Measurements from ENCODE around the gene SAMD10. TPM values are rescaled to one million over a fixed set of nuclear protein-coding genes. Genes with fewer than 3 reads are reported as not detected.
"Not testable (repeated sequence)": the region's sequence is repeated elsewhere in the genome, so short reads cannot be mapped to it uniquely, and the experiment has no call there.

The SAMD10 gene
- total RNA-seq, 2 donors from 2014 or later: 5.8 to 9.5 TPM

- intact Hi-C loops (cut with DNase I, micrococcal nuclease): no loop called here
- DNase-seq (no peak), ATAC-seq (no peak)
Measured at GRCh38 chr20:64005394-64005793, 26.0 kb upstream of the SAMD10 start.

- ATAC-seq: peak; percentile 49
- intact Hi-C loops (cut with DNase I, micrococcal nuclease): no loop called here
Measured at GRCh38 chr20:64003960-64004725, 24.7 kb upstream of the SAMD10 start.

GRCh38 chr20:64001607-64002011, 22.2 kb upstream of the SAMD10 start:
- DNase-seq (no peak), ATAC-seq (peak; percentile 45)
- intact Hi-C loops (cut with DNase I, micrococcal nuclease): no loop called here

More at GRCh38 chr20:64003960-64004725, 24.7 kb upstream of the SAMD10 start:
- DNase-seq: no peak

DNA sequence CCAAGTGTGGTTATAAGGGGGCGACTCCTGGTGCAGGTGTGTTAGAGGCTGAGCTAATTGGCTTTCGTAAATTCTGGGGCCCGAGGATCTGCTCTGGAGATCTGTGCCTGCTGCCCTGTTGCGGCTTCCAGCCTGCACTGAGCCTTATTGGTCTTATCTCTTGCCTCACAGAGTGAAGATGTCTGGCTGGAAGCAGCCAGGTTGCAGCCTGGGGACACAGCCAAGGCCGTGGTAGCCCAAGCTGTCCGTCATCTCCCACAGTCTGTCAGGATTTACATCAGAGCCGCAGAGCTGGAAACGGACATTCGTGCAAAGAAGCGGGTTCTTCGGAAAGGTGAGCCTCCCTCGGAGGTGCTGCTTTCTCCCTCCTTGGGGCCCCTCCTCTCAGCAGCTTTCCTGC, 21.5 kb upstream of the SAMD10 start:
- intact Hi-C loops (cut with DNase I, micrococcal nuclease): no loop called here
- no peak for DNase-seq
- ATAC-seq: no peak

DNA sequence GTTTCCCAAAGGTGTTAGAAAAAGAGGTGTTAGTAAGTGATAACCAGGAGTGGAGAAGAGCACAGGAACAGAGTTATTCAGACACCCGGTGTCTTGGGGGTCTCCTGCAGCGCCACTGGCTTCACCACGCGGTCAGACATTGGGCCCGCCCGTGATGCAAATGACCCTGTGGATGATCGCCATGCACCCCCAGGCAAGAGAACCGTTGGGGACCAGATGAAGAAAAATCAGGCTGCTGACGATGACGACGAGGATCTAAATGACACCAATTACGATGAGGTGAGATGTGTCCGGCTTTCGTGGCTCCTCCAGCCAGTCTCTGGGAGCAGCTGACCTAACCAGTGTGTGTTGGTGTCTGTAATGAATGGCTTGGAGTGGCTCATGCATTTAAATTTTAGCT, 3.5 kb upstream of the SAMD10 start:
- DNase-seq (no peak), ATAC-seq (no peak)
- intact Hi-C loops (cut with DNase I, micrococcal nuclease): no loop called here

- ATAC-seq (peak; percentile 89), DNase-seq (peak; percentile 95 to 97)
- intact Hi-C loops (cut with DNase I, micrococcal nuclease): no loop called here
Measured at GRCh38 chr20:63980806-63981728, 1.6 kb upstream of the SAMD10 start, which contains the start of gene PRPF6. Gene PRPF6, plus strand, starts transcription at chr20:63981132. Its CDS starts 114 bp downstream, at chr20:63981246.

GRCh38 chr20:63980317-63980805, 919 bp upstream of the SAMD10 start:
- intact Hi-C loops (cut with DNase I, micrococcal nuclease): no loop called here
- no peak for DNase-seq
- ATAC-seq: no peak

- intact Hi-C loops (cut with DNase I, micrococcal nuclease): loop anchor here (10.0 kb wide), 2 partner anchors 74 to 444 kb away; partner anchors contain the start of gene PTK6 (in 1 of the 2)
- no peak for ATAC-seq
- DNase-seq: no peak
Measured at GRCh38 chr20:63979229-63979556, 249 bp downstream of the SAMD10 start.

DNA sequence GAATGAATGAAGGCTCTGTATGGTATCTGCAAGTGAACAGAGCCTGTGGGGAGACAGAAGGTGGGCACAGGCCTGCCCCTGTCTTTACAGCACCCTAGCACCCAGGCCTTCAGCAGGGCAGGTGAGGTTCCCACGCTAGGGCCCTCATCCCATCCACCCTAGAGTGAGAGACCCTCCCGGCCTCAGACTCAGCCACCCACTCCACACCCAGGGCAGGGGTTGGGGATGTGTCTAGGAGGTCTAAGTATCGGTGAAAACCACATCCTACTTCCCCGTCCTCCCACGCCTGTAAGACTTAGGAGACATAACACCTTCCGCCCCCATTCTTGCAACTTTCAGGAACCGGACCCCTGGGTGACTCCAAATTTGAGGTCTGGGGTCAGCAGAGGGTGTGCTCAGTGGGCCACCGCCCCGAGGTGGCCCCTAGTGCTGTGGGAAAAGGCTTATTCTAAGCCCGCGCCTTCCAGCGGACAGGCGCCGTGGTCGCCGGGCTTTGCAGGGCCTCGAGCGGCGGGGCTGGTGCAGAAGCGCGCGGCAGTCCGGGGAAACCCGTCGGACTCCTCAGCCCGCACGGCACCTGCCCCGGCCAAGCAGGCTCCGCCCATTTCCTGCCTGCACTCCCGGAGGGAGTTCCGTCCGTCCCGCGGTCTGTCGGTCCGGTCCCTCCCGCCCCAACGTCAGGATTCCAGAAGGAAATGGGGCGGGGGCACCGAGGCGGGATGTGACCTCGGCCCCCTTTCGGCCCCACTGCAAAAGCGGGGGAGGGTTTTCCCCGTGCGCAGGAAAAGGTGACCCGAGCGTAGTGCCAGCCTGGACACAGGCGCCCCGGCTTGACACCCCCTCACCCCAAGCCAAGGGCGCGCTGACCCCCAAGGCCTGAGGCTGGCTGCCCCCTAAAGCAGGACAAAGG, 868 bp downstream of the SAMD10 start:
- DNase-seq: peak; percentile 88 to 90
- intact Hi-C loops (cut with DNase I, micrococcal nuclease): loop anchor here (10.0 kb wide), 2 partner anchors 74 to 444 kb away; partner anchors contain the start of gene PTK6 (in 1 of the 2)
- ATAC-seq: peak; percentile 63

GRCh38 chr20:63977739-63978276, 1.6 kb downstream of the SAMD10 start:
- intact Hi-C loops (cut with DNase I, micrococcal nuclease): loop anchor here (10.0 kb wide), 2 partner anchors 73 to 443 kb away; partner anchors contain the start of gene PTK6 (in 1 of the 2)
- DNase-seq (no peak), ATAC-seq (no peak)

DNA sequence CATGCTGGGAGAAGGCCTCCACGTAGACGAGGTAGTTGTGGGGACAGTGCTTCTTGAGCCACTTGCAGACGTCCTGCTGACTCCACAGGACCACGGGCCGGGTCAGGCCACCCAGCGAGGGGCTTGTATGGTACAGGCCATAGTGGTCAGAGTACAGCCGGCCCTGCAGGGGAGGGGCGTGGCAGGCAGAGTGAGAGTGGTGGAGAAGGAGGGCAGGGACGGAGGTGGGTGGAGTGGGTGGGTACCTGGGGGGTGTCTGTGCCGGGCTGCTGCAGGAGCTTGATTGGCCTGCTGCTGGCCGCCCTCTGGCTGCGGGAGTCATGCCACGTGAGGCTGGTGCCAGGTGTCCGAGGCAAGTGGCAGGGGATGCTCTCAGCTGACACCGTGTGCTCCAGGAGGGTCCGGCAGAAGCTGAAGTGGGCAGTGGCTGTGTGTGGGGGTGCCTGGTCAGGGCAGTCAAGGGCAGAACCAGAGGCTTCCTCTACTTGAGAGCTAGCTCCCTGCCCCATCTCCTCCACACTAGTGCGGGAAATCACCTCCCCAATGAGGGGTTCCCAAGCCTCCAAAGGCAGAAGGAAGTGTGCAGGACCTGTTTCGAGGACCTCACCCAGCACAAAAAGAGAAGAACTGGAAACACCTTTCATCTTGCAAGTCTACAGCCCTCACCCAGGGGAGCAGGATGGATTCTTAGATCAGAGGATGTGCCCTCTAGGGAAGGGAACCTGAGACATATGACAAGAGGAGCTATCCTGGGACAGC, 2.3 kb downstream of the SAMD10 start:
- no peak for ATAC-seq

DNA sequence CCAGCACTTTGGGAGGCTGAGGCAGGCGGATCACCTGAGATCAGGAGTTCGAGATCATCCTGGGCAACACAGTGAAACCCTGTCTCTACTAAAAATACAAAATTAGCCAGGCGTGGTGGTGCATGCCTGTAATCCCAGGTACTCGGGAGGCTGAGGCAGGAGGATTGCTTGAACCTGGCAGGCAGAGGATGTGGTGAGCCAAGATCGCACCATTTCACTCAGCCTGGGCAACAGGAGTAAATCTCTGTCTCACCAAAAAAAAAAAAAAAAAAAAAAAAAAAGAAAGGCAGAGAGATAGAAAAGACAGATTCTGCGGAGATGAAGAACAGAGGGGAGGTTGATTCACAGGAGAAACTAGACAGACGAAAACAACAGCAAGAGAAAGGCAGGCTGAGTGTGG, 2.9 kb downstream of the SAMD10 start:
- not testable (repeated sequence) for DNase-seq, ATAC-seq
- intact Hi-C loops (cut with DNase I, micrococcal nuclease): loop anchor here (10.0 kb wide), 2 partner anchors 72 to 442 kb away; partner anchors contain the start of gene PTK6 (in 1 of the 2)

More for the DNA sequence above, 2.3 kb downstream of the SAMD10 start:
- DNase-seq: no peak
- intact Hi-C loops (cut with DNase I, micrococcal nuclease): loop anchor here (10.0 kb wide), 2 partner anchors 72 to 442 kb away; partner anchors contain the start of gene PTK6 (in 1 of the 2)

DNA sequence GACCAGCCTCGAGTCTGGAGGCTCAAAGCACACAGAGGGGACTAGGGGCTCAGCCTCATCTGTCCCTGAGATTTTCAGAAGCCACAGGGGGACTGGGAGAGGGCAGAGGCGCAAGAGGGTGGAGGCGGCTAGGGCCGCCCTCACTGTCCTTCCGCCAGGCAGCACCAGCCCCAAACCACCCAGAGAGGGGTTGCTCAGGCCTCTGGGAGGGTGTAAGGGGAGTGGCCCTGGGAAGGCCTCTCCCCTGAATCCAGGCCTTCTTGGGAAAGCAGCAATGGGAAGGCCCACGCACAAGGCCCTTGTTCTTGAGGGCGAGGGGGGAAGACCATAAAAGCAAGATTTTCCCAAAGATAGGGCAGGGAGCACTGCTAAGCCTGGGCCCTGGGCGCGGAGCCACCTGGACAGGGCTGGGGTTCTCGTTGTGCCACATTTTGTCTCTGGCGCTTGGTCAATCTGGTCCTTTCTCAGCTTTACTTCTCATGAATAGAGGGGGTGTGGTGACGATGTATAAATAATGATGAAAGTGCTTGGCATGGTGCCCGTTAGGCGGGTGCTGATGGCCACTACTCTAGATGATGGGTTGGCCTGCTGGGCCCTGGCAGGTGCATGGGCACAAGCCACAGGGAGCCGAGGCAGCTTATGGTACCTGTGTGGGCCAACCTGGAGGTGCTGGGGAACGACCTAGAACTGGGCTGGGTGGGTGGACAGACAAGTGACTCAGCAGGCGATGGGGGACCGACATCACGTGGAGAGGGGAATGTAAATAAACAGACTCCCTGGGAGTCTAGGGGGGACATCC, 4.8 kb downstream of the SAMD10 start:
- ATAC-seq: no peak
- intact Hi-C loops (cut with DNase I, micrococcal nuclease): loop anchor here (5.0 to 10.0 kb wide), 3 partner anchors 70 to 440 kb away; partner anchors contain the start of gene PTK6 (in 2 of the 2)
- no peak for DNase-seq

- intact Hi-C loops (cut with DNase I, micrococcal nuclease): loop anchor here (5.0 to 10.0 kb wide), 3 partner anchors 69 to 439 kb away; partner anchors contain the start of gene PTK6 (in 2 of the 2)
- DNase-seq: peak; percentile 79 to 90
- ATAC-seq: peak; percentile 81
Measured at GRCh38 chr20:63973636-63974401, 5.6 kb downstream of the SAMD10 start.

DNA sequence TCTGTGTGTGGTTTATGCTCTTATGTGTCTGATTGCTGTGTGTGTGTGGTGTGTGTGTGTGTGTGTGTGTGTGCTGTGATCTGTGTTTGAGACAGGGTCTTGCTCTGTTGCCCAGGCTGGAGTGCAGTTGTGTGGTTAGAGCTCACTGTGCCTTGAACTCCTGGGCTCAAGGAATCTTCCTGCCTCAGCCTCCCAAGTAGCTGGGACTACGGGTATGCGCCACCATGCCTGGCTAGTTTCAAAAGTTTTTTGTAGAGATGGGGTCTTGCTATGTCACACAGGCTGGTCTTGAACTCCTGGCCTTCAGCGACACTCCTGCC, 6.3 kb downstream of the SAMD10 start:
- DNase-seq: no peak
- intact Hi-C loops (cut with DNase I, micrococcal nuclease): loop anchor here (5.0 to 10.0 kb wide), 3 partner anchors 68 to 438 kb away; partner anchors contain the start of gene PTK6 (in 2 of the 2)
- no peak for ATAC-seq
